ENCODE measurements around the gene VSTM4.

The VSTM4 gene

DNA sequence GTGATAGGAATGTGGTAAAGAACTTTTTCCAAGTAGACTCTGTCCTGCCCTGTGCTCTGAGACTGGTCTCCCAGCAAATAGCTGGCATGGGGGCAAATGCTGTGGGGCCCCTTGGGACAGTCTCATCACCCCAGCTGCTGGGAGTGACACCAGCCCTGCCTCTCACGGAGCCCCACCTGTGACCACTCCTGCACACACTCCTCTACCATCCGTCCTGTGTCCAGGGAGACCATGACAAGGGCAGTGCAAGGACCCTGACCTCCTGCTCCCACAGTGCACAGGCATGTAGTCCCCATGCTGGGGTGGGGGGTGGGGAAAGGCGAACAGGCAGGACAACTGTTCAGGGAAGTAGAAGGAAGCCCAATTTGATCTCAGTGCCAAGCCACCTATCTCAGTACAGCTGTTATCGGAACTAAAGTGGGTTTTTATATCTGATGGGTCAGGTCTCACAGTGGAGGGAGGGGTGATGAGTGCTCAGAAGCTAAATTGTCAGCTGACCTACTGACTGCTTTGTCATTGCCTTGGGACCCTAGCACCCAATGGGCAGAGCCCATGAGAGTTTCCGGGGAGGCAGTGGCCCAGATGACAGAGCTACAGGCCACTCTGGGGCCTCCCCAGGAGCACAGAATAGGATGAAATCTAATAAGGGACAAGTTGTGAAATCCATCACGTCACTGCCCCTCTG is 24.5 kb downstream of the VSTM4 start:
- no peak for DNase-seq

DNA sequence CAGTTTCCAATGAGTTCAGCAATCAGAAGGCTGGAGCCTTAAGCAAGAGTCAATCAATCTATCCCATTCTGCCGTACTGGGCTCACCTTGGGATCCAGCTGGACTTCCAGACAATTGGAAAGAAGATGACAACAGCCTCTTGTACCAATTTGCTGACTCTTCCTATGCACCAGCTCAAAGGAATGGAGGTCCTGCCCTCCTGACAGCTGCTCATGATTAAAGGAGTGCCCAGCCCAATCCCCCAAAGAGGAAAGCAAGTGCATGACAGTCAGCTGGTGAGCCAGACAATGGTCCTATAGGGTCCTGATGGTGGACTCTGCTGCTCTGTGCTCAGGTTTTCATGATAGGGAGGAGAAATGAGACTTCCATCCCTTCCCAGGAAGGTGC is 25.1 kb downstream of the VSTM4 start:
- DNase-seq = no peak

DNA sequence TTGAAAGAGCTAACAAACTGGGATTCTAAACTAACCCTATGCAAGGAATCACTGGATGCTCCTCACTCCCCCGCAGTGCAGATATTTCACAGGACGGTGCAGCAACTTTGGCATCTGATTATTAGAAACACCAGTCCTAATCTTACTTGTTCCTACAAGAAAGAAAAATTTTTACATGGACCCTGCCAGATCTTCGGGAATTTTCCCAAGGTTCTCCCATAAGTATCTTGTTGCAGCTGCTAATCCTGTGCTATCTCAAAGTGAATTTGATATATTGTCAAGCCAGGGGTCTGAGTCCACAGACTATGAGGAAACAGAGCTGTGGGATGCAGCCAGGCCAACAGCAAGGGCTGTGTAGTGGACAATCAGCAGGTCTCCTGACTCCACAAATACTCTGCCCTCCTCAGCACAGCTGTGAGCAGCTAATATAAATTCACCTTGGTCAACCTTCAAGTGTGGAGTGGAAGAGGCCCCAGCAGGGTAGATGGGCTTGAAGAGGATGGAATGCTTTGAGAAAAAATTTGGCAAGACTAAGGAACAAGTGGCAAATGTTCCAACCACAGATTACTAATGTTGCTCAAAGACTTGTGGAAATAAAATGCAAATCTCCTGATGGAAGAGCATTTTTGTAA is 25.6 kb downstream of the VSTM4 start:
- no peak for DNase-seq

DNA sequence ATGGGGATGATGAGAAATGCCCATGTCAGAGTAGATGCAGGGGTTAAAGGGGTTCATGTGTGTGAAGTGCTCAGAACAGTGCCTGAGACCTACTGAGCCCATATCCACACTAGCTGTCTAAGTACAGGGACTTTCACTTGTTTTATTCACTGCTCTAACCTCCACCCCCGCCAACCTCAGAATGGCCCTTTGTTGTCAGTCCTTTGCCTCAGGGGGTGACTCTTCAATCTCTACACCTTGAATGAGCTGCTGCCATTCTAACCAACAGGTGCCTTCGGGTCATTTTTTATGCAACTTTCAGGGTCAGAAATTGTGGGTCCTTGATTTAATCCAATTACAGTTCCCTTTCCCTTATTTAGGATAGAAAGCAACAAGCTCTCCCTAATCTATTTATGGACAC is 26.2 kb downstream of the VSTM4 start:
- no peak for DNase-seq

DNA sequence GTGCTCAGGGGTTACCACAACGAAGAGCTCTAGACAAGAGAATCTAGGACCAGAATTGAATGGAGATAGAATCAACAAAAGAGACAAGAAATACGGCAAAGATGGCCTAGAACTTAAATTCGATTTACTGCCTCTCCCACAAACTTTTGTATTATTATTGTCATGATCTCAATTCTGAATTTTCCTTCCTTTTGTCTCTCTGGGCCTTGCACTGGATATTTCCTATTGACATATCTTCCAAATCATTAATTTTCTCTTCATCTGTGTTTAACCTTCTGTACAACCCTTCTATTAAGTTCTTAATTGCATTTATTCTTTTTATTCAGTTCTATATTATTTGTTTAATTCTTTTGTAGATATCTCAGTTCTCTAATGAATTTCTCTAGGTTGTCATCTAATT is 28.4 kb downstream of the VSTM4 start:
- no peak for DNase-seq

DNA sequence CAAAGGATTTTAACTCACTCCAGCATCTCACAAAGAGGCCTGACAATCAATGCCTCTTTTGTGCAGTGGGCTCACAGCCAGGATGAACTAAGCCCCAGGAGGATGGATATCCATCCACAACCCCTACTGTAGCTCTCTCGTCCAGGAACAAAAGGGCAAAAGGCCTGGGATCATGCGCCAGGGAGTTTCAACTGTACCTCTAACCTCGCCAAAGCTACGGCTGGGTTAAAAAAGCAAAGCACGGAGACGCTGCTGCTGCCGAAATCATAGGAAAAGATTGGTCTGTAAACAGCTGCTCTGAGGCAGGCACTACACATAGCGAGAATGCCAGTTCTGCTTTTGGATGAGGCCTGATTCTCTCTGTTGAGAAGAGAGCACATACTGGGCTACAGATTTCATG is 32.1 kb downstream of the VSTM4 start:
- DNase-seq = no peak

DNA sequence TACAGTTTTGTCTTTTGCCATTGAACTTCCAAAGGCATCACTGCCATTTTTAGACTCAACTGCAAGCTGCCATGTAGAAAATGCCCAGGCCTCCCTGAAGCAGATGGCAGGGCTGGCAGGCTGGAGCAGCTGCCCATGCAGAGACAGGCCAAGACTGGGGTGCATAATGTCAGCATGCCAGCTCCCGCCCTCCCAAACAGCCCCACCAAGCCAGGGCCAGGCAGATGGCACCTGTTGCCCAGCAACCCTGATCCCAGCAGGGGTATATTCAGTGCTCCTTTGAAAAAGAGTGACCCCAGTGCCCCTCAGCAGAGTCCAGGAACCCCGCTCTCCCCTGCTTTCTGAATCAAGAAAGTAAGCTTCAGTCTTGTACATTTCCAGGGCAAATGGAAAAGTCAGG is 32.6 kb downstream of the VSTM4 start:
- DNase-seq = no peak

DNA sequence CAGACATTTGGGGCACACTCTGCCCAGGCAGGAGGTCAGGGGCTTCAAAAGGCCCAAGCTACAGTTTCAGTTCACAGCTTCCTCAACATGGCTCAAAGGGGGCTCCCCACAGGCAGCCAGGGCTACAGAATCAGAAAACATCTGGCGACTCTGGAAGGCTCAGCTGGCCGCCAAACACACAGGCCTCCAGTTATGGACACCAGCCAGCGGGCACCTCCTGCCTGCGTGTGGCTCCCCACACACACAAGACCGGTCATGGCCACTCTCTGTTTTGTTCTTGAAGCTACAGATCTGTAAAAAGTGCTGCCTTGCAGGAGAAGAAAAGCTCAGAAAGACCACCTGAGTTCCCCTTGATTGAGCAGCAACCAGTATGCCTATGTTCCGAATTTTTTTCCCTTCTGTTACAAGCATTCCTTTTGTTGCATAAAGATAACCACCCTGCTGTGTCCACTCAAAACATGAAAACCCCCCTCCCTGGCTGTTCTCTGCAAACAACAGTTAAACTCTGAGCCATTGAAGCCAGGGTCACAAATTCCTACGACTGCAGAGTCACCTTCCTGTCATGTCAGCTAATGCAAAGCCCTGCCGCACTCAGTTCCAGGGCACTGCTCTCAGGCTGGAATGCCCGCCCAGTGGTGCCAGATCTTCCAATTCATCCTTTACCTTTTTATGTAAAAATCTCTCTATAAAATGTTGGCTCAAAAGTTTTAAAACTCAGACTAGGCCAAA is 33.6 kb downstream of the VSTM4 start:
- DNase-seq = no peak

DNA sequence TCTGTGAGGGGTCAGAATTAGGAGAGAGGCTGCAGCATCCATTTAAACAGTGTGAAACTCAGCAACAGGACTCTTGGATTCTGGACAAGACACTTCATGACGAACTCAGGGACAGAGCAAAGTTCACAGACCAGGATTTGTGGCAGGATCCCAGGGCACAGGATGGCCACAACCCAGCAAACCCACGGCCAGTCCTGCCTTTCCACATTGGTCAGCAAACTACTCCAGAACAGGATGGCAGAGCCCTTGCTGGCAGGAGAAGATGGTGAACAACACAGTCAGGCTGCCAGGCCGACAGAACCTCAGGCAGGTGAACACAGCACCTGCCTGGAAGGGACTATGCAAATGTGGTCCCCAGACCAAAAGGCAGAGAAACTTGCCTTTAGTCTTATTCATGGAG is 34.4 kb downstream of the VSTM4 start:
- DNase-seq = no peak

DNA sequence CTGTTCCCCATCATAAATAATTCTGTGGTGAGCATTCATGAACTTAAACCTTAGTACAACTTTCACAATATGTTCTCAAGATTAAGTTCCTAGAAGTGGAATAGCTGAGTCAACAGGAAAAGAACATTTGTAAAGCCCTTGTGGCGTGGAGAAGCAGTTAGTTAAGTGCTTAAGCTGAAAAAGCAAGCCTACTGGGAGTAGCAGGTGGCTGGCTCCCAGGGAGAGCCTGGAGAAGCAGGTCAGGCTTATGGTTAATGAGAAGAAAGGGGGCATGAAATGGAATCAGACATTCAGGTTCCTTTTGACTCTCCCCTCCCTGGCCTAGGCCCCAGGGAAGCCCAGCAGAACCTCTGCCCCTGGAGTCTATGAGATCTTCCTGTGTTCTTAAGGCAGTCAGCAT is 35.3 kb downstream of the VSTM4 start:
- DNase-seq = no peak

DNA sequence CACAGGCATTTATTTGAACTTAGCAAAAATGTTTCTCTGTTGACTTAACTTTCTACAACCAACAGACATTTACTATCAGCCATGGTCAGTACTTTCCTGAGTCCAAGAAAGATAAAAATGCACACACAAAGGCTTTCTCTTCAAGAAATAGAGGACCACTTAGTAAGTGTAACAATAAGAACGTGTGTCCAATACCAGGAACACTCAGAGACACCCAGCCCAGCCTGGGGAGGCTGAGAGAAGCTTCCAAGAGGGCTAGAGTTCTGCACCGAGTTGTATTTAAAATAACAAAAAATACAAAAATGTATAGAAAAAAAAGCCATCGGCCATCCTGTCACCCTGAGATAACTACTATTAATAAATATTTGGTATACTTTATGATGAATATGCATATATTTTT is 35.8 kb downstream of the VSTM4 start:
- DNase-seq = no peak

DNA sequence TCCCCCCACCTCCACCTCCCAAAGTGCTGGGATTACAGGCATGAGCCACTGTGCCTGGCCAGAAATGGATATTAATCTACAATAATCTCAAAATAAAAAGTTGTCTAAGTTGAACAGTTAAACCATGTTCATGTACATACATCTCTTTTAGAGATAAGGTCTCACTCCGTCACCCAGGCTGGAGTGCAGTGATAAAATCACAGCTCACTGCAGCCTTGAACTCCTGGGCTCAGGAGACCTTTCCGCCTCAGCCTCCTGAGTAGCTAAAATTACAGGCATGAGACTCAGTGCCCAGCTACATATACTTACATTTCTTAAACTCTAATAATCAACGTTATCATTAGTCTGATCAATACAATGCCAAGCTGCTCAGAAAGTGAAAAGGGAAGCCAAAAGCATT is 36.2 kb downstream of the VSTM4 start:
- DNase-seq = no peak

DNA sequence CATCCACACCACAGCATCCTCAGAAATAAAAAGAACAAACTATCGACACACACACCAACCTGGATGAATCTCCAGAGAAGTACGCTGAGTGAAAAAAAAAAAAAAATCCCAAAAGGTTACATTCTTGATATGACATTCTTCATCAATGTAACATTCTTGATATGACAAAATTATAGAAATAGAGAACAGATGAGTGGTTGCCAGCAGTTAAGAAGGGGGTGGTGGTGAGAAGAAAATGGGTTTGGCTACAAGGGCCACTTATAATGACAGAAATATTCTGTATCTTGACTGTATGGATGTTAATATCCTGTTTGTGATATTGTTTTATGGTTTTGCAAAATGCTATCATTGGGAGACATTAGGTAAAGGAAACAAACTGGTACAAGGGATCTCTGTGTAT is 36.9 kb downstream of the VSTM4 start:
- DNase-seq = no peak

DNA sequence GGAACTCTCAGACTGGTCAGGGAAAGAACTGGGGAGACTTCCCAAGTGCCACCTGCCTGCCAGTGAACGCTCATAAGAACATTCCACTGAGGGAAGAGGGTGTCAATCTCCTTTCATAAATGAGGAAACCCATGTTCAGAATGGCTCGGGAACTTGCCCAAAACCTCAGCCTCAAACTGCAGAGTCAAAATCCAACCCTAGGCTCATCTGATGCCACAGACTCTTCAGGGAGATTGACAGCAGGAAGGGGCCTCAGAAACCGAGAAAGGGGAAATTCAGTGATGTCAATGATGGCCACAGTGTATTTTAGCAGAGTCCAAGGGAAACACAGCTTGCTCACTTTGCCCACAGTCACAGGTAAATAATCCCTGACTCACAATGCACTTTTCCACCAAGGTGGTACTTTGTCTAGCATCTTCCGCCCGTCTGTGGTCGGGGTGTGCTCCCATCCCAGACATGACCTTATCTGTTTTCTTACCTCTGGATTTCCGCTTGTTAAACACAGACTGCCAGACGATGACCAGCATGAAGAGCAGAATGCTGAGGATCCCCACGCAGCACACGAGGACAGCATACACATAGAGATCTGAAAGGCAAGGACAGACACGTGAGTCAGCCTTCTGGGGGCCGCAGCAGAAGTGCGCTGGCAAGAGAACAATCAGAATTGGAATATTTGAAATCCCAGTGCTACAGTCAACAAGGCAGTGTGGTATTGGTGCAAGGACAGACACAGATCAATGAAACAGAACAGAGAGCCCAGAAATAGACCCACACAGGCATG is 38.4 kb downstream of the VSTM4 start:
- no peak for DNase-seq

DNA sequence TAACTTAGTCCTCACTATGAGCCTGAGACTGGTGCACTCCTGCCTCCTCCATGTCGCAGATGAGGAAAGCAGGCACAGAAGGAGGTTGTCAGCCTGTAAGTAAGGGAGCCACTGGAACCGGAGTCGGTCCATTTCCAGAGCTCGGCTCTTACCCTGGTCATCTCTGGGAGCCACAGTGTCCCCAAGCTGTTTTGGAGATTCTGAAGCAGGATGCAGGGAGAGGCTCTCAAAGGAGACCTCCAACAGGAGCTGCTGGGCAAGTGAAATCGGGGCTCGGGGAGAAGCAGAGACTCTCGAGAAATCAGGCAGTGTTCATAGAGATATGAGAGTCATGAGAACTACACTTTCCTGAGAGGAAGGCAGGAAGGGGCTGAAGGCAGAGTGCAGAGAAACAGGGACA is 39.0 kb downstream of the VSTM4 start:
- DNase-seq = no peak

DNA sequence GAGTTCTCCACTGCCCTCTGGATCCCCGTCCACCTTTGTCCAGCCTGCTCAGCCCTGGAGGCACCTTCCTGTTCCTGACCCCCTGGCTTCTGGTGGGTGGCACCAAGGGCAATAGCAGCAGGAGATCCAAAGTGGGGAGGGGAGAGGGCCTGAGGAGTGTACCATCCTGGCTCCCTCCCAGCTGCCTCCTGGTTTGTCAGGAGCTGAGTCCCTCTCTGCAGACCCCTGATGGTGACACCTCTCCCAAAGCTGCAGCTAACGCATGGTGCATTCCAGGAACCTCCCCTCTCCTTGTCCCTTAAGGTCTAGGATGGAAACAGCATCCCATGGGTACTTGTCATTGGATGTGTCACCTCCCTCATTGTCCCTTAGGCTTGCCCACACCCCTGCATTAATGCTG is 39.6 kb downstream of the VSTM4 start:
- no peak for DNase-seq

DNA sequence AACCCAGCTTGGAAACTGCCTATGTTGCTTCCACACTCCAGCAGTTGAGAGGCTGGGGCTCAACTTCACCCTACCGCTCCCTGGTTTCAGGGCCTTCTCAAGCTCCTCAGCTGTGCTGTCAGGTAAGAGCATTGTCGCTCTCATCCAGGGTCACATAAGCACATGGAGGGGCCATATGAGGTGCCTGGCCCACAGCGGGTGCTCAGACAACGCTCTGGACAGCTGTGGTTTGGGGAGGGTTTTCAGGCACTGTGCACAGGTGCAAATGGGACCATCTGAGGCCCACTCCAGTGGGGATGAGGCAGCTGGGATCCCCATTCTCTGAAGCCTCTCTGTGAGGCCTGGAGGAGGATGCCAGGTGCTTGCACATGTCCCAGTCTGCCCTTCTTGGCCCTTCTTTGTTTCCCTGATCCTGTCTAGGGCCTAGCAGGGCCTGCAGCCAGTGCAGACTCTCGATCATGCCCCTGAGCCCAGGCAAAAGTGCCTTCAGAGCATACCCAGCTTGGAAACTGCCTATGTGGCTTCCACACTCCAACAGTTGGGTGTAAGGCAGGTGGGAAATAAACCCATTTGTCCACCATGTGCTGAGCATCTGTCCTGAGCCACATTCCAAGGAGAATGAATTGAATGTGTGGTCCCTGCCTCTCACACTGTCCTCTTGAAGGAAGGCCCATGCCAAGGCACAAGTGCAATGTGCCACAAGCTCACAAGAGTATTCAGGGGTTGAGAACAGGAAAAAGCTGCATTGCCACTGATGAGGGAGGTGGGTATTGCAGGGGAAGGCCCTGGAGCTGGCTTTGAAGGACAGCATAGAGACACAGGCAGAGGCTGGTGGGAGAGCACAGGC is 40.3 kb downstream of the VSTM4 start:
- DNase-seq = no peak

DNA sequence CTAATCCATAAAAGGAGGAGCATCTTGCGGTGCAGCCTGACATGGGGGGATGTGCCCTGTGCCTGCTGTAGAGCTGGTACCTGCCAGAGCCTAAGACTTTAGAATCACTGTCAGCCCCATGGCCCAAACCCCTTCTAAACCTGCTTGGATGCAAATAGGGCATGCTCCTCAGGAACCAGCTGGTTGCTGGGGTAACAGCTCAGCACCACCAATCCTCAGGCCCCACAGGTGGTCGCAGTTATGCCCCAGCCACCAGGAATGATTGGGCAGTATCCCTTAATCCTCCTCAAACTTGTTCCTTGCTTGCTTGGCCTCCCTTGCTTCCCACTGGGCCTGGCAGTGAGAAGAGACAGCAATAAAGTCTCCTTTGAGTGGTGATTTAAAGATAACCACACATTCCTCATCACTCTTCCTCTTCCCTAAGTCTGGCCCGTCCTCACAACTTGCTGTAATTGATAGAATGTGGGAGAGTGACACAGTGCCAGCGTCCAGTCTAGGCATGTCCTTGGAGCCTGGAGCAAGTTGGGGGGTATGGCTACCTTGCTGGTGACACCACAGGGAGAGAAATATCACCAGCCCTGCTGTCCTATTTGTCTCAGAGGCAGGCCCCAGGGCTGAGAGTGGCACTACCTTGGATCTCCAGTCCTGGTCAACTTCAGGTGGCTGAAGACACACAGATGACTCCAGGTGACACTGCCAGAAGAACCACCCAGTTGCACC is 43.0 kb downstream of the VSTM4 start:
- DNase-seq = no peak

DNA sequence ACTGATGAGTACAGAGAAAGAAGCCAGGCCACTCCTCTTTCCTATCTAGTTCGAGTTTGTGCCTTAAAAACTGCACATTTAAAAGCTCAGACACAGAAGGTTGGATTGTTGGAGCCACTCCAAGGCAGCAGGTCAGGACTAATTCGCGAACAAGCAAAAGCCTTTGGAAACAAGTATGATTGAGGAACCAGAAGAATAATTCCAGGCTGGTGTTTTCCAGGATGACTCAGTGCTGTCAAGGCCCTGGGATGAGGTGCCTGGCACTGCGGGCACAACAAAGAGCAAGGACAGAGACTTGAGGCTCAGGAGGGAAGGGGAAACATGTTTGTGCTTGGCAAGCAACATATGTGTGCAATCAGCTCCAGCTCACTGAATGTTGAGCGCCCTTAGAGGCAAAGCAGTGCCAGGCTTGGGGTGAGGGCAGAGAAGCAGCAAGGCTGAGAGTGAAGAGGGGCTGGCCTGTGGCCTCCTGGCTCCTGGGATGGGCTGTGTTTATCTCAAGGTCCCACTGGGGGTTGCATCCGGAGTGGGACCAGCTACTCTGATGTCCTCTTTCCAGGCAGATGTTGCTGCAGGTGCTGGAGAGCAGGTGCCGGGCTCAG is 44.1 kb downstream of the VSTM4 start:
- DNase-seq = no peak

DNA sequence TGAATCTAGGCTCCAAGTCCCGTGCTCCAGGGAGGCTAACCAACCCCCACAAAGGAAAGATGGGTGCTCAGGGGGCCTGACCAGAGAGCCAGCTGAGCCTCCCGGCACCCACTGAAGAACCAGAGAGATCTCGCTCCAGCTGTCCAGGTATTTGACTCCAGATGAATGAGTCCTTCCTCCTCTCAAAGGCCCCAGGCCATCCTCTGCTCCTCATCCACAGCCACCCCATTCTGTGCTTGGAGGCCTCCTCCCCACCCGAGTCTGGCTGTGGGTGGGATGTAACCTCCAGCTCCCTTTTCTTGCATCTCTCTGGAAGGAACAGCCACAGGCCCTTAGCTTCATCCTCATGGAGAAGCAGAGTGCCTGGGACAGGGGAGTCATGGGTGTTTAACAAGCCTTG is 44.6 kb downstream of the VSTM4 start:
- no peak for DNase-seq

DNA sequence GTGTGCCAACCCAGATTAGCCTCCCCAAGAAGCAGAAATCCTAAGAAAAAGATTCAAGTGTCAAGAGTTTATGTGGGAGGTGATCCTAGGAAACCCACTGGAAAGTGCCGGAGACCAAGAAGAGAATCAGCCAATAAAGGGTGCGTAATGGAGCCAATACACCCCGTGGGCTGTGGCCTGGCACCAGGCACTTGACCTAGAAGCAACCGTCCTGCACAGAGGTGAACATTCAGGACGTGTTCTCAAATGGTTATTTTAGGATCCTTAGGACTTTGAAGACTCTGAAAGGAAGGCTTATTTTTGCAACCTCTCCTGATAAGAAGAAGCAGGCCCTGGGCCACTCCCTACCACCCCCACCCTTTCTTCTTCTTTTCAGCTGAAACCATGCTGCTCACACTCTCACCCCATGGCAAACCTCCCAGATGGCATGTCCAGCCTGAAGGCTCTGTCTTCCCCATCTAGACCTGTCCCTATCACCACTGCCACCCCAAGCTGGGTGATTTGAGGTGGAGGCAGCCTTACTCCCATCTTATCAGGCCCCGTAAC is 46.6 kb downstream of the VSTM4 start:
- DNase-seq = no peak
